ENCODE data around the gene PBX2. TPM values are rescaled to one million over a fixed set of nuclear protein-coding genes. Genes with fewer than 3 reads are reported as not detected.
A peak's percentile ranks its signal among the peaks of the same experiment; 100 is the strongest.
"Not testable (repeated sequence)": the region's sequence is repeated elsewhere in the genome, so short reads cannot be mapped to it uniquely, and the experiment has no call there.

PBX2 gene
- total RNA-seq, 1 experiment from 2014 or later, result 122 TPM

GRCh38 chr6:32147401-32148132 lies 42.4 kb downstream of the PBX2 start:
- Mint-ChIP-seq H3K27ac (ENCODE audit: unreplicated experiment) (no peak overlapping the region), H3K4me1 (ENCODE audit: low read depth, unreplicated experiment) (peaks cover 15% of the 10 kb centered on the region), H3K9me3 (ENCODE audit: low read depth, unreplicated experiment) (peaks cover 2% of the 10 kb centered on the region), H3K36me3 (ENCODE audit: insufficient read depth, unreplicated experiment) (no peaks in the 10 kb centered on the region), H3K27me3 (ENCODE audit: unreplicated experiment) (peaks cover 1% of the 10 kb centered on the region), H3K4me3 (ENCODE audit: low read depth, unreplicated experiment) (no peak overlapping the region)
- BruUV-seq (replicated peaks), result no TSS peak
- intact Hi-C loops (cut with micrococcal nuclease; ENCODE audit: unreplicated experiment), result no loop called here
- DNase-seq, result no peak
- CTCF ChIA-PET, result no interaction called here
- no peak for TF ChIP-seq CTCF (IDR thresholded peaks at IDR 0.05; ENCODE audit: unreplicated experiment)

DNA sequence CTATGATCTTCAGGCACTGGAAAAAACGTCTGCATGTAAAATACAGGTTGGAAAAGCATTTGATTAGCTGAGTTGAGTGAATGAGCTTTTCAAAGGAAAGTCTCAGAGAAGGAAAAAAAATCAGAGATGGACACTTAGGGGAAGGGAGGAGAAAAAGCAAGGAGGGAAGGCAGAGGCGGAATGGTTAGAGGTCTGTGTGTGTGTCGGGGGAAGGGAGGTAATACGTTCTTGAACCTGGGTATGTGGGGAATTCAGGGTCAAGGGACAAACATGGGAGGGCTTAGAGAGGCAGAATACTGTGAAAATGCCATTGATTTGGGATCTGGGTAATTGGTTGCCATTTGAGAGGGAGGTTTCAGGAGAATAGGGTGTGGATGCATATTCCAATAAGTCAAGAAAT lies 43.3 kb downstream of the PBX2 start:
- H3K27ac Mint-ChIP-seq (ENCODE audit: unreplicated experiment), result peak overlapping the region; percentile 34
- CTCF ChIA-PET, result interaction anchor here (0.7 kb wide), 1 partner anchor 724 kb away, joined by 3 read pairs; no protein-coding TSS in a partner anchor
- intact Hi-C loops (cut with micrococcal nuclease; ENCODE audit: unreplicated experiment), result no loop called here
- no peak for TF ChIP-seq CTCF (IDR thresholded peaks at IDR 0.05; ENCODE audit: unreplicated experiment)
- H3K36me3 Mint-ChIP-seq (ENCODE audit: insufficient read depth, unreplicated experiment), result no peaks in the 10 kb centered on the region
- H3K9me3 Mint-ChIP-seq (ENCODE audit: low read depth, unreplicated experiment), result peaks cover 2% of the 10 kb centered on the region
- H3K4me1 Mint-ChIP-seq (ENCODE audit: low read depth, unreplicated experiment), result peaks cover 15% of the 10 kb centered on the region
- BruUV-seq (replicated peaks), result no TSS peak
- no peak overlapping the region for H3K4me3 Mint-ChIP-seq (ENCODE audit: low read depth, unreplicated experiment)
- DNase-seq, result no peak
- peaks cover 10% of the 10 kb centered on the region for H3K27me3 Mint-ChIP-seq (ENCODE audit: unreplicated experiment)

DNA sequence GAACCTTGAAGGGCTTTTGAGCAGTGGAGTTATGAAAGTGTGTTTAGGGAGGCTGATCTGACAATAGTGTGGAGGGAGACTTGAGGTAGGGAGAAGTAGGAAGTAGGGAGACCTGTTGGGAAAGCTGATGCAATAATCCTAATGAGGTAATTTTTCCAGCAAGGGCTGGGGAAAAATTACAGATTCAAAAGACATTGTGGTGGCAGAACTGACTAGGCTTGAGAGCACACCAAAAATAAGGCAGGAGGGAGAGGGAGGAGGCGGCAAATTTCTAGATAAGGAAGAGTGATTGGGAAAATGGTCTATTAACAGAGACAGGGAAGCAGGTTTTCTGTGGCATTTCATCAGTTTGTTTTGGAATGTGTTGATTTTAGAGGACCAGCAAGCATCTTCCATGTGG lies 43.7 kb downstream of the PBX2 start:
- TF ChIP-seq CTCF (IDR thresholded peaks at IDR 0.05; ENCODE audit: unreplicated experiment), result no peak
- BruUV-seq (replicated peaks), result no TSS peak
- intact Hi-C loops (cut with micrococcal nuclease; ENCODE audit: unreplicated experiment), result no loop called here
- Mint-ChIP-seq H3K36me3 (ENCODE audit: insufficient read depth, unreplicated experiment) (no peaks in the 10 kb centered on the region), H3K4me1 (ENCODE audit: low read depth, unreplicated experiment) (peaks cover 15% of the 10 kb centered on the region), H3K27me3 (ENCODE audit: unreplicated experiment) (peaks cover 14% of the 10 kb centered on the region), H3K9me3 (ENCODE audit: low read depth, unreplicated experiment) (peaks cover 2% of the 10 kb centered on the region), H3K4me3 (ENCODE audit: low read depth, unreplicated experiment) (no peak overlapping the region), H3K27ac (ENCODE audit: unreplicated experiment) (peak overlapping the region; percentile 34)
- no peak for DNase-seq
- CTCF ChIA-PET, result interaction anchor here (0.7 kb wide), 1 partner anchor 724 kb away, joined by 3 read pairs; no protein-coding TSS in a partner anchor

DNA sequence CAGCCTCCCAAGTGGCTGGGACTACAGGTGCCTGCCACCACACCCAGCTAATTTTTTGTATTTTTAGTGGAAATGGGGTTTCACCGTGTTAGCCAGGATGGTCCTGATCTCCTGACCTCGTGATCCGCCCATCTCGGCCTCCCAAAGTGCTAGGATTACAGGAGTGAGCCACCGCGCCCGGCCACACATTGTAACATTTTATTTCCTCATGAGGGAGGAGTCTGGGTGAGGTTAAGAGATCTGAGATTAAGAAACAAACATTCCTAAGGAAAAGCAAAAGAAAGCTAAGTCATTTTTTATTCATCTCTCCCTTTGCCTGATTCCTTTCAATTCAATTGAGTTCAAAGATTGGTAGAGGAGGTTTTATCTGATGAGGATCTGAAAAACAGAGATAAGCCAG lies 45.8 kb downstream of the PBX2 start:
- H3K4me3 Mint-ChIP-seq (ENCODE audit: low read depth, unreplicated experiment); H3K27ac Mint-ChIP-seq (ENCODE audit: unreplicated experiment); H3K9me3 Mint-ChIP-seq (ENCODE audit: low read depth, unreplicated experiment); DNase-seq; intact Hi-C loops (cut with micrococcal nuclease; ENCODE audit: unreplicated experiment); H3K36me3 Mint-ChIP-seq (ENCODE audit: insufficient read depth, unreplicated experiment); BruUV-seq (replicated peaks): not testable (repeated sequence)
- peaks cover 15% of the 10 kb centered on the region for H3K4me1 Mint-ChIP-seq (ENCODE audit: low read depth, unreplicated experiment)
- H3K27me3 Mint-ChIP-seq (ENCODE audit: unreplicated experiment), result peaks cover 21% of the 10 kb centered on the region
- CTCF ChIA-PET, result interaction anchor here (0.8 to 1.1 kb wide), 3 partner anchors 14 to 33 kb away, joined by 3 to 4 read pairs (median 3); partner anchors contain the start of gene FKBPL
